ENCODE data around the gene NMS.

The NMS gene

GRCh38 chr2:100484390-100484789 is 14.1 kb downstream of the NMS start:
- DNase-seq (ENCODE audit: low read depth in 3 of 3, low spot score in 1 of 3) = no peak

DNA sequence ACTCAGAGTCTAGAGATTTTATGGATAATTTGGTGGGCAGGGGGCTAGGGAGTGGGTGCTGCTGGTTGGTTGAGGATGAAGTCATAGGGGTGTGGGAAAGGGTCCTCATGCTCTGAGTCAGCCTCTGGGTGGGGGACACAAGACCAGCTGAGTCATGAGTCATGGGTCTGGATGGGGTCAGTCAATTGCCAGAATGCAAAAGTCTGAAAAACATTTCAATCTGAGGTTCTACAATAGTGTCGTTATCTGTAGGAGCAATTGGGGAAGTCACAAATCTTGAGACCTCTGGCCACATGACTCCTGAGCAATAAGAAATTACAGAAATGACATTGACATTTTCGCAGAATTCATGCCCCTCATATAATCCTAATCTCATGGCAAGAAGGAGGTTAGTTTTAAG is 15.1 kb downstream of the NMS start:
- DNase-seq (ENCODE audit: low read depth in 3 of 3, low spot score in 1 of 3) = no peak

GRCh38 chr2:100494712-100495111 is 24.4 kb downstream of the NMS start:
- no peak for DNase-seq (ENCODE audit: low read depth in 3 of 3, low spot score in 1 of 3)

DNA sequence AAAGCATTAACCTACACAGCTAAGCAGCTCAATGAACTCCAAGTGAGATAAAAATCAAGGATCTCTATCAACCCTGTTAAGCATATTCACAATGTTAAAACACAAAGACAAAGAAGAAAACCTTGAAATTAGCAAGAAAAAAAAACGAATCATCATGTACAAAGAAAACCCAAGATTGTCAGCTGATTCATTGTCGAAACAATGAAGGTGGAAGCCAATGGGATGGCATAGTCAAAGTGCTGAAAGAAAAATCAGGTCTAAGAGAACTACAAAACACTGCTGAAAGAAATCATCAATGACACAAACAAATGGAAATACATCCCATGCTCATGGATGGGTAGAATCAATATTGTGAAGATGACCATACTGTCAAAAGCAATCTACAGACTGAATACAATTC is 32.5 kb downstream of the NMS start:
- no peak for DNase-seq (ENCODE audit: low read depth in 3 of 3, low spot score in 1 of 3)

DNA sequence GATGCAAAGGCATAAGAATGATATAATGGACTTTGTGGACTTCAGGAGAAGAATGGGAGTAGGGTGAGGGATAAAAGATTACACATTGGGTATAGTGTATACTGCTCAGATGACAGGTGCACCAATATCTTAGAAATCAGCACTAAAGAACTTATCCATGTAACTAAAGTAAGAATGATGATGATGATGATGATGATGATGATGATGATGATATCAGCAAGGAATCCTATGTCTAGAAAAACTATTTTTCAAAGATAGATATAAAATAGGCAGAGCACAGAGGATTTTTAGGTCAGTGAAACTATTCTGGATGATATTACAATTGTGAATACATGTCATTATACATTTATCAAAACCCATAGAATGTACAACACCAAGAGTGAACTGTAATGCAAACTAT is 34.3 kb downstream of the NMS start:
- no peak for DNase-seq (ENCODE audit: low read depth in 3 of 3, low spot score in 1 of 3)

DNA sequence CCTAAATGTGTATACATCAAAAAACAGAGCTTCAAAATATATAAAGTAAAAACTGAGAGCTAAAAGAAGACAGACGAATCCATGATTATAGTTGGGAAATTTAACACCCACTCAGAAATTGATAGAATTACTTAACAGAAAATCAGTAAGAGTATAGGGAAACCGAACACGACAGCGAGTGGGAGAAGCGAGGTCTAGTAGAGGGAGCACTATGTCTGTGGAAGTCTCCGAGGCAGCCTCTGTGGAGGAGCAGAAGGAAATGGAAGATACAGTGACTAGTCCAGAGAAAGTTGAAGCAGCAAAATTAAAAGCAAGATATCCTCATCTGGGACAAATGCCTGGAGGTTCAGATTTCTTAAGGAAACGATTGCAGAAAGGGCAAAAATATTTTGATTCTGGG is 38.8 kb downstream of the NMS start:
- DNase-seq (ENCODE audit: low read depth in 3 of 3, low spot score in 1 of 3) = no peak

GRCh38 chr2:100513650-100514049 is 43.4 kb downstream of the NMS start:
- DNase-seq (ENCODE audit: low read depth in 3 of 3, low spot score in 1 of 3) = no peak

DNA sequence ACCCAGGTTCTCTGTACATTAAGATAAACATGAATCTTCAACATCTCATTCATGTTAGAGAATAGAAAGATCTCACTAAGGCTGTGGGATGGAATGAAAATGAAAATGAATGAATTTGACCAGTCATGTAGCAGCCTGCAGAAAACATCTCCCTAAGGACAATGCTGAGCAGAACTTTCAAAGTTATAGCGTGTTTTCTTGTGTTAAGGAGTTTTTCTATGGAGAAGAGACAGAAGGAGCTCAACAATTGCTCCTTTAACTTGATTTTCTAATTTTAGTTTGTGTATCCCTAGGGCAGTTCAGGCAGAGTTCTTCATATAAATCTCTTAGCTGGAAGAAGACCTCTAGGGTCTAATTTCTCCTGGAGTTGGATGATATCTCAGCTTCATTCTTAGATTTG is 47.3 kb downstream of the NMS start:
- DNase-seq (ENCODE audit: low read depth in 3 of 3, low spot score in 1 of 3) = no peak

DNA sequence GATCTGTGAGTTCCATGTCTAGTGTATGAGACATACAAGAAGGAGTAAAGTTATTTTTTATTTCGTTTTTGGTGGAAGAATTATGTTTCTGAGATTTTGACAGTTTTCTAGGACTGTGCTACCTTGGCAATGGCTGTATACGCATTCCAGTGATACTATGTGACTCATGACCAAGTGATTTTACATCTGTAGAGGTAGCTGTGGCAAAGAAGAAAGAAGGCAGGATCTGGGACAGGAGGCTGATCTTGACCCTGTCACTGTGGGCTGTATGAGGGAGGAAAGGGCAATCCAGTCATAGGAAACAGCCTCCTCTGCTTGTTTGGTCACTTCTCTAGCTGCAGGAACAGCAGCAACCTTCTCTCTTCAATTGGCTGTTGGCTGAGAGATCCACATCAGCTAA is 48.5 kb downstream of the NMS start:
- no peak for DNase-seq (ENCODE audit: low read depth in 3 of 3, low spot score in 1 of 3)

DNA sequence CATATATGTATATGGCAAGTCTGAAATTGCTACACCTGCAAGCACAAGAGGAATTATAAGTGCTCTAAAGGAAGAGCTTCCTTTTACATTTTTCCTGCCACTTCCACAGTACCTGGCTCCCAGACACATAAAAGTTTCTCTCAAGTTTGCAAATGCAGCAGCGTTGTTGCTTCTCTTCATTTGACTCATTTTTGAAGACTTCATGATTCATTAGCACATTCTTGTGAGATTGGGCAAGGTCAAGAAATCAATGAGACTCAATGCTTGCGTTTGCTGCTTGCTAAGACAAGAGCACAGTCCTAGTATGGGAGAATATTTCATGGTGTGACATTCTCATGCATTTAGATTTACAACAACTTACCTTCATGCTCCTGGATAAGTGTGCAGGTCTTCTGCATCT is 49.9 kb downstream of the NMS start:
- no peak for DNase-seq (ENCODE audit: low read depth in 3 of 3, low spot score in 1 of 3)

DNA sequence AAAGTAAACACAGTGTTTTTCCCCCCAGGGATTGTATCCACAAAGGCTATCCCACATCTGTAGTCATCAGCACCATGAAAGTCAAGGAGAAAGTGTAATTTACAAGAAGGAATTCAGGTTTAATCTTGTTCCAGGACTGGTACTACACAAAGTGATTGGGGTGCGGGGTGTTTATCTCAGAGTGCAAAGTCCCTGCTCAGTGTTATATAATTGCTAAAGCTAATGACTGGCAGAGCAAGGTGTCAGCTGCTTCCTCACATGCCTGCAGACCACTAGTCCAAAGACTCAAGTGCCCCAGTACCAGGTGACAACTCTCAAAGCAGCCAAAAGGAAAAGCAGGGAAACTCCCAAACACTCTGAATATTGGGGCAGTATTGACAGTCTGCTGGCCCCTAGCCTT is 52.1 kb downstream of the NMS start:
- DNase-seq (ENCODE audit: low read depth in 3 of 3, low spot score in 1 of 3) = no peak

GRCh38 chr2:100524331-100524730 is 54.0 kb downstream of the NMS start:
- no peak for DNase-seq (ENCODE audit: low read depth in 3 of 3, low spot score in 1 of 3)

DNA sequence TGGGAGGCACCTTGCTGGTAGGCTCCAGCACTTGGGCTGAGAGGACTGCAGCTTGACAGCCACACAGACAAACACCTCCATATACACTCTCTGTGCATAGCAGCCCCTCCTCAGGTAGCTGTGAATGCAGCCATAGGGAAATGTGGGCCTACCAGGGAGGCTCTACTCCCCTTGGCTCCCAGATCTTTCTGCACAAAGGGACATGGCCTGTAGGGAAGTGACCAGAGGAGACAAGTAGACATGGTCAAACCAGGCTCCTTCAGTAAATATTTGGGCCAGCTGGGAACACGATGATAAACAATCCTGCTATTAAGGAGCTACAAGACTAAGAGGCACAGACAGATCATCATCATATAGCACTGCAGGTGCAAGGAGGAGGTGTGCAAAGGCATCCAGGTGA is 56.6 kb downstream of the NMS start:
- no peak for DNase-seq (ENCODE audit: low read depth in 3 of 3, low spot score in 1 of 3)

GRCh38 chr2:100527440-100528015 is 57.2 kb downstream of the NMS start:
- no peak for DNase-seq (ENCODE audit: low read depth in 3 of 3, low spot score in 1 of 3)

- DNase-seq (ENCODE audit: low read depth in 3 of 3, low spot score in 1 of 3) = no peak
Observed at GRCh38 chr2:100529176-100529575, 58.9 kb downstream of the NMS start.

GRCh38 chr2:100529900-100530299 is 59.6 kb downstream of the NMS start:
- no peak for DNase-seq (ENCODE audit: low read depth in 3 of 3, low spot score in 1 of 3)

Measured in stimulated activated CD4-positive, alpha-beta T cell treated with anti-CD3 and anti-CD28 coated beads, TNF-alpha, amount 100 ng/mL, for 1 hour (primary cell).